ENCODE data around the gene SNRNP27.

DNA sequence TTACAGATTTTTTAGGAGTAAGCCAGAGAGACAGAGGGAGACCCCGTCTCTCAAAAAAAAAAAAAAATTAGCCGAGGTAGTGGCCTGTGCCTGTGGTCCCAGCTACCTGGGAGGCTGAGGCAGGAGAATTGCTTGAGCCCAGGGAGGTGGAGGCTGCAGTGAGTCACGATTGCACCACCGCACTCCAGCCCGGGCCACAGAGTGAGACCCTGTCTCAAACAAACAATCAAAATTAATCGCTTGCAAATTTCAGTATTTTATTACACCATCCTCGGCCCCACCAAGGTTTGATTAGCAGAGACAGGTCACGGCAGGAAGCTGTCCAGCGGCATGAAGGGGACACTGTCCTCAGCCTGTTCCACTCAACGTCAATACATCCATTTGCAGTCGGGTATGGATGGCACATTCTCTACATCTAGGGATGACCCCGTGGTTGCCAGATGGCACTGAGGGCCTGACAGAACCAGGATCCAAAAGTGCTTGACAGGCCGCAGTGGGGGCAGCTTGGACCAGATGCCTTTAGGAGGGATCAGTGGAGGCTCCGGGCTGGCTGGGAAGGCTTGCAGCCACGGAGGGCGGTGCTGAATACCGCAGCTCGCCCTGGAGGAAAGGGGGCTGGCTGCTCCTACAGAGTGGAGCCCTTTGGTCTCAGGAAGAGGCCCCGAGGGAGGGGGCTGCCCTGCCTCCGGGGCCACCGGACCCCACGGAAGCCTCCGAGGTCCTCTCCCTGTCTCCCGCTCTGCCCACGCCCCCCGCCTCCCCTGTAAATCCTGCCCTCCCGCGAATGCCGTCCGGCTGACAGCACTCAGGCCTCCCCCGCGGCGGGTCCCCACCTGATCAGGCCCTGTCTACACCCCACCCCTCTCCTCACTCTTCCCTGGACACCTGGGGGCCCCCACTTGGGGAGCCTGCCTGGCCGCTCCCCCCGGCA, 54.5 kb downstream of the SNRNP27 start:
- TF ChIP-seq, protein P1, sequence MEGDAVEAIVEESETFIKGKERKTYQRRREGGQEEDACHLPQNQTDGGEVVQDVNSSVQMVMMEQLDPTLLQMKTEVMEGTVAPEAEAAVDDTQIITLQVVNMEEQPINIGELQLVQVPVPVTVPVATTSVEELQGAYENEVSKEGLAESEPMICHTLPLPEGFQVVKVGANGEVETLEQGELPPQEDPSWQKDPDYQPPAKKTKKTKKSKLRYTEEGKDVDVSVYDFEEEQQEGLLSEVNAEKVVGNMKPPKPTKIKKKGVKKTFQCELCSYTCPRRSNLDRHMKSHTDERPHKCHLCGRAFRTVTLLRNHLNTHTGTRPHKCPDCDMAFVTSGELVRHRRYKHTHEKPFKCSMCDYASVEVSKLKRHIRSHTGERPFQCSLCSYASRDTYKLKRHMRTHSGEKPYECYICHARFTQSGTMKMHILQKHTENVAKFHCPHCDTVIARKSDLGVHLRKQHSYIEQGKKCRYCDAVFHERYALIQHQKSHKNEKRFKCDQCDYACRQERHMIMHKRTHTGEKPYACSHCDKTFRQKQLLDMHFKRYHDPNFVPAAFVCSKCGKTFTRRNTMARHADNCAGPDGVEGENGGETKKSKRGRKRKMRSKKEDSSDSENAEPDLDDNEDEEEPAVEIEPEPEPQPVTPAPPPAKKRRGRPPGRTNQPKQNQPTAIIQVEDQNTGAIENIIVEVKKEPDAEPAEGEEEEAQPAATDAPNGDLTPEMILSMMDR (conservative IDR thresholded peaks at IDR 0.05) = no peak
- TF ChIP-seq ZFX (IDR thresholded peaks at IDR 0.05) = no peak

Data from C4-2B (cell line).